HEK293 (cell line): ENCODE results near the gene TJP3.

Source experiments
- MEIS1 ChIP-seq: sonication (generic); formaldehyde crosslinking; IDR thresholded peaks from 2 replicates; pipeline ENCODE4 v1.8.1; 2022; ENCODE audit warnings: missing genetic modification reagents, mild to moderate bottlenecking, borderline replicate concordance
- OSR2 ChIP-seq: fragments of 450-650 bp; formaldehyde crosslinking; IDR thresholded peaks from 2 replicates; pipeline ENCODE4 v1.5.1; 2016; ENCODE audit warnings: missing biosample characterization, missing genetic modification characterization
- PRDM4 ChIP-seq: fragments of 450-650 bp; formaldehyde crosslinking; IDR thresholded peaks from 2 replicates; pipeline ENCODE4 v1.5.1; 2017; ENCODE audit warnings: missing biosample characterization, missing genetic modification characterization
- SP3 ChIP-seq: fragments of 450-650 bp; formaldehyde crosslinking; IDR thresholded peaks from 2 replicates; pipeline ENCODE4 v1.5.1; 2016; ENCODE audit warnings: missing biosample characterization, missing genetic modification characterization
- TCF7L2 ChIP-seq: IDR thresholded peaks from 2 replicates; pipeline ENCODE4 v1.6.1; 2011; ENCODE audit warnings: low read depth, mild to moderate bottlenecking, inconsistent platforms, low read length, moderate library complexity, borderline replicate concordance
- YY1 ChIP-seq: fragments of 450-650 bp; formaldehyde crosslinking; IDR thresholded peaks from 2 replicates; pipeline ENCODE4 v1.5.1; 2018; ENCODE audit warnings: missing biosample characterization, missing genetic modification characterization
- ZBTB8A ChIP-seq: fragments of 450-650 bp; formaldehyde crosslinking; IDR thresholded peaks from 2 replicates; pipeline ENCODE4 v1.5.1; 2016; ENCODE audit warnings: missing biosample characterization, missing genetic modification characterization
- ZNF10 ChIP-seq: fragments of 450-650 bp; formaldehyde crosslinking; IDR thresholded peaks from 2 replicates; pipeline ENCODE4 v1.5.1; 2017; ENCODE audit warnings: missing biosample characterization, missing genetic modification characterization
- ZNF112 ChIP-seq: fragments of 450-650 bp; formaldehyde crosslinking; IDR thresholded peaks from 2 replicates; pipeline ENCODE4 v1.5.0; 2017; ENCODE audit warnings: missing biosample characterization, missing genetic modification characterization
- ZNF266 ChIP-seq: fragments of 450-650 bp; formaldehyde crosslinking; IDR thresholded peaks from 2 replicates; pipeline ENCODE4 v1.5.1; 2016; ENCODE audit warnings: missing biosample characterization, missing genetic modification characterization, low read depth
- ZNF274 ChIP-seq, 2 experiments: fragments of 200-500 bp in 1 of 2; fragments of 450-650 bp in 1 of 2; sonication (Bioruptor generic) in 1 of 2; formaldehyde crosslinking in 1 of 2; IDR thresholded peaks; 2 replicates each; pipeline versions ENCODE4 v1.5.1 to v1.6.1; 2014 to 2016; ENCODE audit warnings: borderline replicate concordance in 1 of 2, inconsistent platforms in 1 of 2, low read length in 1 of 2, missing biosample characterization in 1 of 2, missing genetic modification characterization in 1 of 2
- ZNF292 ChIP-seq: fragments of 450-650 bp; formaldehyde crosslinking; IDR thresholded peaks from 2 replicates; pipeline ENCODE4 v1.5.1; 2016; ENCODE audit warnings: low read depth, missing biosample characterization, missing genetic modification characterization, borderline replicate concordance
- ZNF341 ChIP-seq: fragments of 450-650 bp; formaldehyde crosslinking; IDR thresholded peaks from 2 replicates; pipeline ENCODE4; 2016; ENCODE audit warnings: low read depth, missing biosample characterization, missing genetic modification characterization
- ZNF391 ChIP-seq: fragments of 450-650 bp; formaldehyde crosslinking; IDR thresholded peaks from 2 replicates; pipeline ENCODE4 v1.5.1; 2016; ENCODE audit warnings: low read depth, missing biosample characterization, missing genetic modification characterization, borderline replicate concordance
- ZNF416 ChIP-seq: fragments of 450-650 bp; formaldehyde crosslinking; IDR thresholded peaks from 2 replicates; pipeline ENCODE4 v1.5.1; 2016; ENCODE audit warnings: missing biosample characterization, missing genetic modification characterization
- ZNF518A ChIP-seq: fragments of 450-650 bp; formaldehyde crosslinking; conservative IDR thresholded peaks from 2 replicates; pipeline ENCODE4 v1.5.1; 2016; ENCODE audit warnings: low read depth, missing biosample characterization, missing genetic modification characterization
- ZNF555 ChIP-seq: fragments of 450-650 bp; formaldehyde crosslinking; conservative IDR thresholded peaks from 2 replicates; pipeline ENCODE4 v1.5.1; 2017; ENCODE audit warnings: missing biosample characterization, mild to moderate bottlenecking, missing genetic modification characterization, inconsistent platforms
- ZNF658 ChIP-seq: fragments of 450-650 bp; formaldehyde crosslinking; IDR thresholded peaks from 2 replicates; pipeline ENCODE4; 2016; ENCODE audit warnings: missing biosample characterization, missing genetic modification characterization
- ZSCAN18 ChIP-seq: fragments of 450-650 bp; formaldehyde crosslinking; IDR thresholded peaks from 2 replicates; pipeline ENCODE4 v1.5.1; 2016; ENCODE audit warnings: missing biosample characterization, missing genetic modification characterization
- TF ChIP-seq, protein P1 (sequence below): fragments of 450-650 bp; formaldehyde crosslinking; IDR thresholded peaks from 2 replicates; pipeline ENCODE4 v1.5.1; 2016; ENCODE audit warnings: missing biosample characterization, missing genetic modification characterization, borderline replicate concordance
- TF ChIP-seq, protein P2 (sequence below): fragments of 450-650 bp; formaldehyde crosslinking; IDR thresholded peaks from 2 replicates; pipeline ENCODE4 v1.5.1; 2016; ENCODE audit warnings: missing biosample characterization, missing genetic modification characterization

Gene TJP3

GRCh38 chr19:3761382-3762129, 53.4 kb downstream of the TJP3 start, which contains the start of gene APBA3 (continued):
- TF ChIP-seq ZSCAN18 (0 out of 2 replicates have a peak, but pooled peaks have one; percentile 68), ZNF341 (tag by site-specific recombination) (no peak; the same call in 1 of the 2 replicates), PRDM4 (tag by site-specific recombination) (peak; percentile 44), OSR2 (tag by site-specific recombination) (0 out of 2 replicates have a peak, but pooled peaks have one; percentile 15), ZNF10 (0 out of 2 replicates have a peak, but pooled peaks have one; percentile 39), ZNF266 (no peak), ZNF274 (IDR thresholded peaks at IDR 0.05; ENCODE audit: low read length) (no peak), ZNF274 (tag by site-specific recombination; IDR thresholded peaks at IDR 0.05; ENCODE audit: borderline replicate concordance) (no peak), ZBTB8A (peak; percentile 87), YY1 (tag by site-specific recombination) (peak; percentile 62; the same call in 1 of the 2 replicates), ZNF416 (tag by site-specific recombination) (no peak), MEIS1 (CRISPR knock-in tag) (no peak), ZNF112 (tag by site-specific recombination) (no peak), ZNF658 (tag by site-specific recombination) (no peak), ZNF391 (peak; percentile 26; the same call in 1 of the 2 replicates), ZNF292 (tag by site-specific recombination) (no peak), ZNF555 (tag by site-specific recombination) (no peak), TCF7L2 (no peak), ZNF518A (tag by site-specific recombination) (peak; percentile 66), SP3 (peak; percentile 50; the same call in 1 of the 2 replicates)
- TF ChIP-seq, protein P1, sequence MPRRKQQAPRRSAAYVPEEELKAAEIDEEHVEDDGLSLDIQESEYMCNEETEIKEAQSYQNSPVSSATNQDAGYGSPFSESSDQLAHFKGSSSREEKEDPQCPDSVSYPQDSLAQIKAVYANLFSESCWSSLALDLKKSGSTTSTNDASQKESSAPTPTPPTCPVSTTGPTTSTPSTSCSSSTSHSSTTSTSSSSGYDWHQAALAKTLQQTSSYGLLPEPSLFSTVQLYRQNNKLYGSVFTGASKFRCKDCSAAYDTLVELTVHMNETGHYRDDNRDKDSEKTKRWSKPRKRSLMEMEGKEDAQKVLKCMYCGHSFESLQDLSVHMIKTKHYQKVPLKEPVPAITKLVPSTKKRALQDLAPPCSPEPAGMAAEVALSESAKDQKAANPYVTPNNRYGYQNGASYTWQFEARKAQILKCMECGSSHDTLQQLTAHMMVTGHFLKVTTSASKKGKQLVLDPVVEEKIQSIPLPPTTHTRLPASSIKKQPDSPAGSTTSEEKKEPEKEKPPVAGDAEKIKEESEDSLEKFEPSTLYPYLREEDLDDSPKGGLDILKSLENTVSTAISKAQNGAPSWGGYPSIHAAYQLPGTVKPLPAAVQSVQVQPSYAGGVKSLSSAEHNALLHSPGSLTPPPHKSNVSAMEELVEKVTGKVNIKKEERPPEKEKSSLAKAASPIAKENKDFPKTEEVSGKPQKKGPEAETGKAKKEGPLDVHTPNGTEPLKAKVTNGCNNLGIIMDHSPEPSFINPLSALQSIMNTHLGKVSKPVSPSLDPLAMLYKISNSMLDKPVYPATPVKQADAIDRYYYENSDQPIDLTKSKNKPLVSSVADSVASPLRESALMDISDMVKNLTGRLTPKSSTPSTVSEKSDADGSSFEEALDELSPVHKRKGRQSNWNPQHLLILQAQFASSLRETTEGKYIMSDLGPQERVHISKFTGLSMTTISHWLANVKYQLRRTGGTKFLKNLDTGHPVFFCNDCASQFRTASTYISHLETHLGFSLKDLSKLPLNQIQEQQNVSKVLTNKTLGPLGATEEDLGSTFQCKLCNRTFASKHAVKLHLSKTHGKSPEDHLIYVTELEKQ (tag by site-specific recombination), result no peak
- TF ChIP-seq, protein P2, sequence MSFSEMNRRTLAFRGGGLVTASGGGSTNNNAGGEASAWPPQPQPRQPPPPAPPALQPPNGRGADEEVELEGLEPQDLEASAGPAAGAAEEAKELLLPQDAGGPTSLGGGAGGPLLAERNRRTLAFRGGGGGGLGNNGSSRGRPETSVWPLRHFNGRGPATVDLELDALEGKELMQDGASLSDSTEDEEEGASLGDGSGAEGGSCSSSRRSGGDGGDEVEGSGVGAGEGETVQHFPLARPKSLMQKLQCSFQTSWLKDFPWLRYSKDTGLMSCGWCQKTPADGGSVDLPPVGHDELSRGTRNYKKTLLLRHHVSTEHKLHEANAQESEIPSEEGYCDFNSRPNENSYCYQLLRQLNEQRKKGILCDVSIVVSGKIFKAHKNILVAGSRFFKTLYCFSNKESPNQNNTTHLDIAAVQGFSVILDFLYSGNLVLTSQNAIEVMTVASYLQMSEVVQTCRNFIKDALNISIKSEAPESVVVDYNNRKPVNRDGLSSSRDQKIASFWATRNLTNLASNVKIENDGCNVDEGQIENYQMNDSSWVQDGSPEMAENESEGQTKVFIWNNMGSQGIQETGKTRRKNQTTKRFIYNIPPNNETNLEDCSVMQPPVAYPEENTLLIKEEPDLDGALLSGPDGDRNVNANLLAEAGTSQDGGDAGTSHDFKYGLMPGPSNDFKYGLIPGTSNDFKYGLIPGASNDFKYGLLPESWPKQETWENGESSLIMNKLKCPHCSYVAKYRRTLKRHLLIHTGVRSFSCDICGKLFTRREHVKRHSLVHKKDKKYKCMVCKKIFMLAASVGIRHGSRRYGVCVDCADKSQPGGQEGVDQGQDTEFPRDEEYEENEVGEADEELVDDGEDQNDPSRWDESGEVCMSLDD (tag by site-specific recombination), result peak; percentile 73
